H1 (cell line): Measurements from ENCODE around the gene DIAPH2. TPM values are rescaled to one million over a fixed set of nuclear protein-coding genes. Genes with fewer than 3 reads are reported as not detected.

ENCODE experiments used
- PHF8 ChIP-seq: fragments of 200-600 bp; sonication (generic); conservative IDR thresholded peaks from 2 replicates; pipeline ENCODE4 v1.7.1; 2012; ENCODE audit warnings: low read depth, mild to moderate bottlenecking, inconsistent platforms, low read length, moderate library complexity
- POU5F1 ChIP-seq: IDR thresholded peaks from 2 replicates; pipeline ENCODE4 v1.6.1; 2011; ENCODE audit warnings: low read depth, mild to moderate bottlenecking, low read length, moderate library complexity
- RXRA ChIP-seq: IDR thresholded peaks from 2 replicates; pipeline ENCODE4 v1.6.1; 2011; ENCODE audit warnings: low read depth, mild to moderate bottlenecking, low read length, moderate library complexity; ENCODE audit not compliant: insufficient read depth
- TCF12 ChIP-seq: IDR thresholded peaks from 2 replicates; pipeline ENCODE4 v1.6.1; 2011; ENCODE audit warnings: low read depth, mild to moderate bottlenecking, low read length
- TEAD4 ChIP-seq: IDR thresholded peaks from 2 replicates; pipeline ENCODE4 v1.6.1; 2012; ENCODE audit warnings: low read depth, low read length, inconsistent platforms, mixed read lengths
- ZNF274 ChIP-seq: IDR thresholded peaks from 2 replicates; pipeline ENCODE4 v1.7.0; 2012; ENCODE audit warnings: low read length, borderline replicate concordance; ENCODE audit errors: extremely low read depth
- polyA plus RNA-seq, 7 experiments: library from polyadenylated mRNA; depleted of rRNA in 3 of 7; stranded (reverse) in 5 of 7; unstranded in 2 of 7; fragments of >200 nt in 5 of 7; fragments of 200-250 nt in 2 of 7; gene quantifications; 1 replicate in 5 of 7; 2 replicates in 1 of 7; 4 replicates in 1 of 7; pipeline versions ENCODE4 v1.2.1 to v1.2.3, GENCODE V29; 2011 to 2013; ENCODE audit warnings: missing spikeins in 2 of 7, mixed read lengths in 2 of 7
- total RNA-seq: library from RNA; stranded (reverse); fragmentation: NEBNext Ultra II Directional; extraction: Animal tissue kit (Norgen Biotek cat#: 25700); gene quantifications from 2 replicates; pipeline ENCODE4 v1.2.1, GENCODE V29; 2021
- TF ChIP-seq, protein P1 (sequence below): fragments of 300-600 bp; sonication (generic); IDR thresholded peaks from 2 replicates; pipeline ENCODE4 v1.7.1; 2012; ENCODE audit warnings: low read length, moderate library complexity, mild to moderate bottlenecking, inconsistent platforms; ENCODE audit not compliant: insufficient replicate concordance

Gene DIAPH2
- total and polyA plus RNA-seq, 2 of the 8 experiments (the other 6 are each of a cell fraction or from before 2014, with no cell fraction given) = 4.4 to 24.3 TPM

DNA sequence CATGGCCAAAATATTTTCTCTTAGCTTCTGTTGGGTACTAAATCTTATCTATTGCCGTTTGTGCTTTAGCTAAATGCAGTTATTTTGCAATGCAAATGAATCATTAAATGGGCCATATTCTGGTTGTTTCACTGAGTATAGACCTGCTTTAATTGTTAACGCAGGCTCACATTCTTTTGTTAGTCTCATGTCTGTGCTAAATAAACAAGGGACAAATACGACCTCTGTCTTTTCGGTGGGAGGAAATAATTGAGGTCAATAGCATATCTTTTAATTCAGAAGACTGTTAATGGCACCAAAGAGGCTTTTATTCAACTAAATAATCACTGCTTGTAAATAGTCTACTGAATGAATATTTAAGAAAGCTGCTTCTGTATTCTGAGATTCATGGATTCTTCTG is 76.9 kb downstream of the DIAPH2 start (continued):
- TF ChIP-seq, protein P1, sequence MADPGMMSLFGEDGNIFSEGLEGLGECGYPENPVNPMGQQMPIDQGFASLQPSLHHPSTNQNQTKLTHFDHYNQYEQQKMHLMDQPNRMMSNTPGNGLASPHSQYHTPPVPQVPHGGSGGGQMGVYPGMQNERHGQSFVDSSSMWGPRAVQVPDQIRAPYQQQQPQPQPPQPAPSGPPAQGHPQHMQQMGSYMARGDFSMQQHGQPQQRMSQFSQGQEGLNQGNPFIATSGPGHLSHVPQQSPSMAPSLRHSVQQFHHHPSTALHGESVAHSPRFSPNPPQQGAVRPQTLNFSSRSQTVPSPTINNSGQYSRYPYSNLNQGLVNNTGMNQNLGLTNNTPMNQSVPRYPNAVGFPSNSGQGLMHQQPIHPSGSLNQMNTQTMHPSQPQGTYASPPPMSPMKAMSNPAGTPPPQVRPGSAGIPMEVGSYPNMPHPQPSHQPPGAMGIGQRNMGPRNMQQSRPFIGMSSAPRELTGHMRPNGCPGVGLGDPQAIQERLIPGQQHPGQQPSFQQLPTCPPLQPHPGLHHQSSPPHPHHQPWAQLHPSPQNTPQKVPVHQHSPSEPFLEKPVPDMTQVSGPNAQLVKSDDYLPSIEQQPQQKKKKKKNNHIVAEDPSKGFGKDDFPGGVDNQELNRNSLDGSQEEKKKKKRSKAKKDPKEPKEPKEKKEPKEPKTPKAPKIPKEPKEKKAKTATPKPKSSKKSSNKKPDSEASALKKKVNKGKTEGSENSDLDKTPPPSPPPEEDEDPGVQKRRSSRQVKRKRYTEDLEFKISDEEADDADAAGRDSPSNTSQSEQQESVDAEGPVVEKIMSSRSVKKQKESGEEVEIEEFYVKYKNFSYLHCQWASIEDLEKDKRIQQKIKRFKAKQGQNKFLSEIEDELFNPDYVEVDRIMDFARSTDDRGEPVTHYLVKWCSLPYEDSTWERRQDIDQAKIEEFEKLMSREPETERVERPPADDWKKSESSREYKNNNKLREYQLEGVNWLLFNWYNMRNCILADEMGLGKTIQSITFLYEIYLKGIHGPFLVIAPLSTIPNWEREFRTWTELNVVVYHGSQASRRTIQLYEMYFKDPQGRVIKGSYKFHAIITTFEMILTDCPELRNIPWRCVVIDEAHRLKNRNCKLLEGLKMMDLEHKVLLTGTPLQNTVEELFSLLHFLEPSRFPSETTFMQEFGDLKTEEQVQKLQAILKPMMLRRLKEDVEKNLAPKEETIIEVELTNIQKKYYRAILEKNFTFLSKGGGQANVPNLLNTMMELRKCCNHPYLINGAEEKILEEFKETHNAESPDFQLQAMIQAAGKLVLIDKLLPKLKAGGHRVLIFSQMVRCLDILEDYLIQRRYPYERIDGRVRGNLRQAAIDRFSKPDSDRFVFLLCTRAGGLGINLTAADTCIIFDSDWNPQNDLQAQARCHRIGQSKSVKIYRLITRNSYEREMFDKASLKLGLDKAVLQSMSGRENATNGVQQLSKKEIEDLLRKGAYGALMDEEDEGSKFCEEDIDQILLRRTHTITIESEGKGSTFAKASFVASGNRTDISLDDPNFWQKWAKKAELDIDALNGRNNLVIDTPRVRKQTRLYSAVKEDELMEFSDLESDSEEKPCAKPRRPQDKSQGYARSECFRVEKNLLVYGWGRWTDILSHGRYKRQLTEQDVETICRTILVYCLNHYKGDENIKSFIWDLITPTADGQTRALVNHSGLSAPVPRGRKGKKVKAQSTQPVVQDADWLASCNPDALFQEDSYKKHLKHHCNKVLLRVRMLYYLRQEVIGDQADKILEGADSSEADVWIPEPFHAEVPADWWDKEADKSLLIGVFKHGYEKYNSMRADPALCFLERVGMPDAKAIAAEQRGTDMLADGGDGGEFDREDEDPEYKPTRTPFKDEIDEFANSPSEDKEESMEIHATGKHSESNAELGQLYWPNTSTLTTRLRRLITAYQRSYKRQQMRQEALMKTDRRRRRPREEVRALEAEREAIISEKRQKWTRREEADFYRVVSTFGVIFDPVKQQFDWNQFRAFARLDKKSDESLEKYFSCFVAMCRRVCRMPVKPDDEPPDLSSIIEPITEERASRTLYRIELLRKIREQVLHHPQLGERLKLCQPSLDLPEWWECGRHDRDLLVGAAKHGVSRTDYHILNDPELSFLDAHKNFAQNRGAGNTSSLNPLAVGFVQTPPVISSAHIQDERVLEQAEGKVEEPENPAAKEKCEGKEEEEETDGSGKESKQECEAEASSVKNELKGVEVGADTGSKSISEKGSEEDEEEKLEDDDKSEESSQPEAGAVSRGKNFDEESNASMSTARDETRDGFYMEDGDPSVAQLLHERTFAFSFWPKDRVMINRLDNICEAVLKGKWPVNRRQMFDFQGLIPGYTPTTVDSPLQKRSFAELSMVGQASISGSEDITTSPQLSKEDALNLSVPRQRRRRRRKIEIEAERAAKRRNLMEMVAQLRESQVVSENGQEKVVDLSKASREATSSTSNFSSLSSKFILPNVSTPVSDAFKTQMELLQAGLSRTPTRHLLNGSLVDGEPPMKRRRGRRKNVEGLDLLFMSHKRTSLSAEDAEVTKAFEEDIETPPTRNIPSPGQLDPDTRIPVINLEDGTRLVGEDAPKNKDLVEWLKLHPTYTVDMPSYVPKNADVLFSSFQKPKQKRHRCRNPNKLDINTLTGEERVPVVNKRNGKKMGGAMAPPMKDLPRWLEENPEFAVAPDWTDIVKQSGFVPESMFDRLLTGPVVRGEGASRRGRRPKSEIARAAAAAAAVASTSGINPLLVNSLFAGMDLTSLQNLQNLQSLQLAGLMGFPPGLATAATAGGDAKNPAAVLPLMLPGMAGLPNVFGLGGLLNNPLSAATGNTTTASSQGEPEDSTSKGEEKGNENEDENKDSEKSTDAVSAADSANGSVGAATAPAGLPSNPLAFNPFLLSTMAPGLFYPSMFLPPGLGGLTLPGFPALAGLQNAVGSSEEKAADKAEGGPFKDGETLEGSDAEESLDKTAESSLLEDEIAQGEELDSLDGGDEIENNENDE = no peak
- TF ChIP-seq PHF8 = no peak
- no peak for TF ChIP-seq ZNF274
- no peak for TF ChIP-seq POU5F1
- TF ChIP-seq RXRA = no peak
- TF ChIP-seq TEAD4 = no peak
- no peak for TF ChIP-seq TCF12
